ENCODE data around the gene GAB4. TPM values are rescaled to one million over a fixed set of nuclear protein-coding genes. Genes with fewer than 3 reads are reported as not detected.

The GAB4 gene
- total RNA-seq, 1 donor from 2014 or later, result not detected

DNA sequence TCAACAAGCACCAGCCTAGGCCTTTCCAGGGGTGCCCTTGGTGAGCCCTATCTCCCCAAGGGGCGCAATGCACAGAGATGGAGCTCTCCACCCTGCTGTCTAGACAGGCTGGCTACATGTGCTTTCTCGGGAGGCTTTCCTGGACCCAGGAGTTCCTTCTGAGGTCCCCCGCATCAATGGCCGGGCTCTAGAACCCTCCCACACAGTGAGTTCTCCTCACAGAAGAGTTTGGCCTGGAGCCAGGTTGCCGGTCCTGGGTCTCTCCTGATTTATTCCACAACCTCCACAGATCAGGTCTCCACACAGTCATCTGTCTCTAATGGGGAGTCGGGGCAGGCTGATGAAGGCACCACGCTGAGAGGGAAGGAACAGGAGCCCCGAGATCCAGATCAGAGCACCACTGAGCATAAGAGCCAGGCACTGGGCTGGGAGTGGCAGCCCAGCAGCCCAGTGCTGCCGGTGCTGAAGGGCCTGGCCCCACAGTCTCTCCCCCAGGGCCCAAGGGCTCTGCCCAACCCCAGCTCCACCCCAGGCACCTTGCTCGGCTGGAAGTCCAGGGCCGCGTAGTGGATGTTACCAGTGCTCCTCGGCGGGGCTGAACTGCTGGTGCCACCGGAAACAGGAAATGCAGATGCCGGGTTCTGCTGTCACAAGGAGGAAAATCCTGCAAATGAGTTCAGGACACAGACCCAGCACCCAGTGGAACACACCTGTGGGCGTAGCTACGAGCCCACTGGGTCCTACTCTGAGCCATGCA lies 44.7 kb downstream of the GAB4 start:
- Mint-ChIP-seq H3K27ac (ENCODE audit: unreplicated experiment) (no peak overlapping the region), H3K9me3 (ENCODE audit: unreplicated experiment) (peaks cover 6% of the 10 kb centered on the region), H3K36me3 (ENCODE audit: unreplicated experiment) (no peaks in the 10 kb centered on the region), H3K4me3 (ENCODE audit: unreplicated experiment) (no peak overlapping the region), H3K27me3 (ENCODE audit: unreplicated experiment) (no peaks in the 10 kb centered on the region), H3K4me1 (ENCODE audit: unreplicated experiment) (no peaks in the 10 kb centered on the region)
- TF ChIP-seq CTCF (IDR thresholded peaks at IDR 0.05), result no peak
- DNase-seq (ENCODE audit: extremely low spot score, unreplicated experiment), result no peak

- peaks cover 6% of the 10 kb centered on the region for H3K9me3 Mint-ChIP-seq (ENCODE audit: unreplicated experiment)
- H3K4me1 Mint-ChIP-seq (ENCODE audit: unreplicated experiment), result no peaks in the 10 kb centered on the region
- H3K27me3 Mint-ChIP-seq (ENCODE audit: unreplicated experiment), result no peaks in the 10 kb centered on the region
- no peaks in the 10 kb centered on the region for H3K36me3 Mint-ChIP-seq (ENCODE audit: unreplicated experiment)
- no peak overlapping the region for H3K4me3 Mint-ChIP-seq (ENCODE audit: unreplicated experiment)
- H3K27ac Mint-ChIP-seq (ENCODE audit: unreplicated experiment), result no peak overlapping the region
- TF ChIP-seq CTCF (IDR thresholded peaks at IDR 0.05), result no peak
- DNase-seq (ENCODE audit: extremely low spot score, unreplicated experiment), result no peak
These were observed 45.5 kb downstream of the GAB4 start for GRCh38 chr22:16962501-16962900.

GRCh38 chr22:16961477-16962186 lies 46.4 kb downstream of the GAB4 start:
- Mint-ChIP-seq H3K9me3 (ENCODE audit: unreplicated experiment) (peaks cover 6% of the 10 kb centered on the region), H3K4me3 (ENCODE audit: unreplicated experiment) (no peak overlapping the region), H3K4me1 (ENCODE audit: unreplicated experiment) (no peaks in the 10 kb centered on the region), H3K27me3 (ENCODE audit: unreplicated experiment) (no peaks in the 10 kb centered on the region), H3K36me3 (ENCODE audit: unreplicated experiment) (no peaks in the 10 kb centered on the region), H3K27ac (ENCODE audit: unreplicated experiment) (no peak overlapping the region)
- DNase-seq (ENCODE audit: extremely low spot score, unreplicated experiment), result peak; percentile 82
- no peak for TF ChIP-seq CTCF (IDR thresholded peaks at IDR 0.05)

- Mint-ChIP-seq H3K27ac (ENCODE audit: unreplicated experiment) (no peak overlapping the region), H3K9me3 (ENCODE audit: unreplicated experiment) (peaks cover 6% of the 10 kb centered on the region), H3K27me3 (ENCODE audit: unreplicated experiment) (no peaks in the 10 kb centered on the region), H3K4me3 (ENCODE audit: unreplicated experiment) (no peak overlapping the region), H3K36me3 (ENCODE audit: unreplicated experiment) (no peaks in the 10 kb centered on the region), H3K4me1 (ENCODE audit: unreplicated experiment) (no peaks in the 10 kb centered on the region)
- no peak for TF ChIP-seq CTCF (IDR thresholded peaks at IDR 0.05)
- peak; percentile 66 for DNase-seq (ENCODE audit: extremely low spot score, unreplicated experiment)
These were observed 47.2 kb downstream of the GAB4 start for GRCh38 chr22:16960884-16961249.

DNA sequence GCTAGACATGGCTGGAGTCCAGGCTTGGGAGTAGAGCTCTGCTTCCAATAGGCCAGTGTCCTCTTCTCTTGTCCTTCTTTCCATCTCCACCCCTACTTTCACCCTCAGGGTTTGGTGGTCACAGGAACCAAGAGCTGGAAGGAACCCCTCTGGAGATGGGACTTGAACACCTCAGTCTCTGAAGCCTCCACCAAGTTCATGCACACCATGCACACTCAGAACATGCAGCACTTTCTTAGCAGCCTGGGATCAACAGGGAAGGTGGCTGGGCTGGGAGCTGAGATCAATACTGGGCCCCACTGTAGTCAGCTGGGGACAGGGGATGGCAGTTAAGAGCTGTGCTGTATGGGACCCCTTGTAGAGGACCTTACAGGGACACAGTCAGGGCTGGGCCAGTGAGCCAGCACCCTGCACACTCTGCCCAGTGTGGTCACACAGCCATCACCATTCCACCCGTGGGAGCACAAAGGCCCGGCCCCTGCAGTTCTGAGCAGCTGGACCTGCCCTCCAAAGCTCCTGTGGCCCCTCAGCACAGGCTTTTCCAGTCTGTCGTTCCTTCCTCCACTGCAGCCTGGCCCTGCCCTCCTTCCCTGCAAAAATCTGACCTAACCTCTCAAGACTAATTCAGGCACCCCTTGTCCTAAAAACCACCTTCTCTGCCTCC lies 47.7 kb downstream of the GAB4 start:
- no peaks in the 10 kb centered on the region for H3K36me3 Mint-ChIP-seq (ENCODE audit: unreplicated experiment)
- peak; percentile 69 for DNase-seq (ENCODE audit: extremely low spot score, unreplicated experiment)
- no peak for TF ChIP-seq CTCF (IDR thresholded peaks at IDR 0.05)
- no peaks in the 10 kb centered on the region for H3K27me3 Mint-ChIP-seq (ENCODE audit: unreplicated experiment)
- H3K4me1 Mint-ChIP-seq (ENCODE audit: unreplicated experiment), result no peaks in the 10 kb centered on the region
- H3K9me3 Mint-ChIP-seq (ENCODE audit: unreplicated experiment), result peaks cover 6% of the 10 kb centered on the region
- no peak overlapping the region for H3K4me3 Mint-ChIP-seq (ENCODE audit: unreplicated experiment)
- no peak overlapping the region for H3K27ac Mint-ChIP-seq (ENCODE audit: unreplicated experiment)
